Left lung (tissue), 10 donors: ENCODE results near the gene C8A. TPM values are rescaled to one million over a fixed set of nuclear protein-coding genes. Genes with fewer than 3 reads are reported as not detected.

Experiments used
- ATAC-seq: fragments of 200-7000 bp; cut with Tn5 transposase; one replicate; pipeline ENCODE4 v1.9.1; 2020; ENCODE audit warnings: moderate library complexity
- DNase-seq, 4 donors: peaks; one replicate each; pipeline ENCODE4 v3.0.0-alpha.2; 2013 to 2020
- H3K27ac ChIP-seq, 2 donors: fragments of 200-600 bp; sonication (generic) in 1 of 2; one replicate each; pipeline versions ENCODE4 v1.5.0 to v1.8.0; 2020 to 2021
- H3K27me3 ChIP-seq, 2 donors: fragments of 200-600 bp; sonication (generic) in 1 of 2; one replicate each; pipeline versions ENCODE4 v1.5.0 to v1.8.0; 2020 to 2021
- H3K36me3 ChIP-seq, 2 donors: fragments of 200-600 bp; sonication (generic) in 1 of 2; one replicate each; pipeline versions ENCODE4 v1.5.0 to v1.8.0; 2020 to 2021
- H3K4me1 ChIP-seq, 2 donors: fragments of 200-600 bp; one replicate each; pipeline ENCODE4 v1.8.0; 2021
- H3K4me3 ChIP-seq, 2 donors: fragments of 200-600 bp; sonication (generic) in 1 of 2; one replicate each; pipeline versions ENCODE4 v1.5.0 to v1.8.0; 2020 to 2021; ENCODE audit warnings: mild to moderate bottlenecking in 1 of 2
- H3K9me3 ChIP-seq, 2 donors: fragments of 200-600 bp; sonication (generic) in 1 of 2; one replicate each; pipeline versions ENCODE4 v1.5.0 to v1.8.0; 2020 to 2021
- intact Hi-C, 2 donors: fragments of 100-400 bp; cut with DNase I; formaldehyde crosslinking; loops; one replicate each; pipeline versions ENCODE4 v1.11.2 to v1.14.2; 2022
- polyA plus RNA-seq, 6 donors: library from polyadenylated mRNA; unstranded; fragments of 120-200 nt; gene quantifications; one replicate each; pipeline ENCODE4 v1.2.1, GENCODE V29; 2013; ENCODE audit not compliant: insufficient read length in 6 of 6
- total RNA-seq, 2 donors: library from RNA; stranded (reverse); fragmentation: NEBNext Ultra II Directional; extraction: Animal tissue kit (Norgen Biotek cat#: 25700); gene quantifications; one replicate each; pipeline ENCODE4 v1.2.1, GENCODE V29; 2021
- TF ChIP-seq, protein P1 (sequence below), 2 donors: fragments of 200-600 bp; sonication (generic) in 1 of 2; IDR thresholded peaks; one replicate each; pipeline versions ENCODE4 v1.5.0 to v1.8.0; 2021; ENCODE audit warnings: antibody characterized with exemption in 2 of 2
- donor health status: DM: no; HTN: yes; CAD: no.
- donor health status: DM: no; HTN: no; CAD: no.

C8A gene
- total and polyA plus RNA-seq, 8 donors: 0.09 TPM; not detected in 7

DNA sequence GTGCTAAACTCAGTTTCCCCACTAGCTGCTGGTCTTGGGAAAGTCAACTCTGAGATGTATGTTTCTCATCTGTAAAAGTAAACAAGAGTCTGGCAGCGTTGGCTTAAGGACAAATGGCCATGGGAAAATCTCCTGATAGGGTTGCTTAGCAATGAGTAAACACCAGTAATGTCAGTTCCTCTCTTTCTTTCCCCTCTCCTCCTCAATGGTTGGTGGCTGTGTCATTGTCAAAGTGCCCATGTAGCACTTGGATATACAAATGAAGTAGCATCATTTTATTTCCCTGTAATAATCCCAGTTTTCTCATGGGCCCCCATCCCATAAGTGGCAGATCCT, 33.2 kb upstream of the C8A start:
- Histone ChIP-seq H3K27me3 (no peaks in the 10 kb centered on the region), H3K36me3 (no peaks in the 10 kb centered on the region), H3K4me1 (peaks cover 0 to 6% of the 10 kb centered on the region in 2 donors), H3K27ac (no peak overlapping the region), H3K9me3 (no peaks in the 10 kb centered on the region), H3K4me3 (no peak overlapping the region)
- TF ChIP-seq, protein P1, sequence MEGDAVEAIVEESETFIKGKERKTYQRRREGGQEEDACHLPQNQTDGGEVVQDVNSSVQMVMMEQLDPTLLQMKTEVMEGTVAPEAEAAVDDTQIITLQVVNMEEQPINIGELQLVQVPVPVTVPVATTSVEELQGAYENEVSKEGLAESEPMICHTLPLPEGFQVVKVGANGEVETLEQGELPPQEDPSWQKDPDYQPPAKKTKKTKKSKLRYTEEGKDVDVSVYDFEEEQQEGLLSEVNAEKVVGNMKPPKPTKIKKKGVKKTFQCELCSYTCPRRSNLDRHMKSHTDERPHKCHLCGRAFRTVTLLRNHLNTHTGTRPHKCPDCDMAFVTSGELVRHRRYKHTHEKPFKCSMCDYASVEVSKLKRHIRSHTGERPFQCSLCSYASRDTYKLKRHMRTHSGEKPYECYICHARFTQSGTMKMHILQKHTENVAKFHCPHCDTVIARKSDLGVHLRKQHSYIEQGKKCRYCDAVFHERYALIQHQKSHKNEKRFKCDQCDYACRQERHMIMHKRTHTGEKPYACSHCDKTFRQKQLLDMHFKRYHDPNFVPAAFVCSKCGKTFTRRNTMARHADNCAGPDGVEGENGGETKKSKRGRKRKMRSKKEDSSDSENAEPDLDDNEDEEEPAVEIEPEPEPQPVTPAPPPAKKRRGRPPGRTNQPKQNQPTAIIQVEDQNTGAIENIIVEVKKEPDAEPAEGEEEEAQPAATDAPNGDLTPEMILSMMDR (IDR thresholded peaks at IDR 0.05): no peak
- ATAC-seq: peak; percentile 33
- intact Hi-C loops: no loop called here
- DNase-seq: peak in 2 of 4 donors; percentile 61 to 69

DNA sequence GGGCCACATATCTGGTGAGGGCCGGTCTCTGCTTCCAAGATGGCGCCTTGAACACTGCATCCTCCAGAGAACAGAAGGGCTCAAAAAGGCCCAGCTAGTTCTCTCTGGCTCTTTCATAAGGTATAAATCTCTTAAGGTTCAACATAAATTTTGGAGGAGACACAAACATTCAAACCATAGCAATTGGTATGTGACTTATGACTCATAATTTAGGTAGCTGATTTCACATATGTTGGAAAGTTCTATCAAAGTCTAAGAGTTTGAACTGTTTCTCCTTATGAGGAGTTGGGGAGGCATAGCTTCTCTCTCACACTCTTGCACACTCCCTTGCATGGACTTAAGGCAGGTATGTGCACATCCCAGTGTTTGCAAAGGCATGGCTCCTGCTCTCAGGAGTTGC, 30.3 kb upstream of the C8A start:
- ATAC-seq (no peak), DNase-seq (no peak)
- intact Hi-C loops: no loop called here
- Histone ChIP-seq H3K4me1 (peaks cover 0 to 6% of the 10 kb centered on the region in 2 donors), H3K36me3 (no peaks in the 10 kb centered on the region), H3K9me3 (no peaks in the 10 kb centered on the region), H3K4me3 (no peak overlapping the region), H3K27ac (no peak overlapping the region), H3K27me3 (peaks cover 0 to 4% of the 10 kb centered on the region in 2 donors)
- TF ChIP-seq, protein P1 (IDR thresholded peaks at IDR 0.05): no peak

DNA sequence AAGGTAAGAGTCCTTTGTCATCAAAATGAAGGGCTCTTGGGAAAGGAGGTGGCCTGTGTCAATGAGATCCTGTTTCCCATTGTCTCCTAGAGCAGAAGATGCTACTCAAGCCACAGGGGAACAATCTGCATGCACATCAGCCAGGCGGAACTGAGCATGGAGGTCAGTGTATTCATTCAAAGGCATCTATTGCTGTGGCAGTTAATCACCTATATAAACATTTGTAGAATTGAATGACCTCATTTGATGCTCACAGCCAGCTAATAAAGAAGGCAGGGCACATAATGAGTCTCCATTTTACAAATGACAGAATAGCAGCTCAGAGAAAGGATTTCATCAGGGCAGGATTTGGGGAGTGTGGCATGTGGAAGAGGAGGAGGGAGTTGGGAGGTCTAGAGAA, 29.7 kb upstream of the C8A start:
- Histone ChIP-seq H3K4me3 (no peak overlapping the region), H3K27me3 (peaks cover 0 to 4% of the 10 kb centered on the region in 2 donors), H3K36me3 (no peaks in the 10 kb centered on the region), H3K27ac (no peak overlapping the region), H3K4me1 (peaks cover 0 to 6% of the 10 kb centered on the region in 2 donors), H3K9me3 (no peaks in the 10 kb centered on the region)
- TF ChIP-seq, protein P1 (IDR thresholded peaks at IDR 0.05): no peak
- no peak for ATAC-seq
- intact Hi-C loops: no loop called here
- no peak for DNase-seq

DNA sequence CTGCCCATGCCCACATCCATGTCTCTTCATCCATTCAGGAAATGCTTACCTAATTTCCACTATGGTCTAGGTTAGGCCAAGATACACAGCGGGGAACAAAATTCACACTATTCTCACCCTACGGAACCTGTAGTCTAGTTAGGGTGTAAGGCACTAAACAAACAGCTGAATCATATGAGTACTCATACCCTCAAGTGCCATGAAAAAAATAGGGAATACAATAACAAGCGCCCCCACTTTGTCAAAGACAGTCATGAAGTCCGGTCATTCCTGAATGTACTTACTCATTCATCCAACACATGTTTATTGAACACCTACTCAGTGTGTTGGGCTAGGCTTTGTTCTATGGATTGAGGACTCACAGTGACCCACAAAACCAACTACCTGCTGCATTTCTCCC, 29.2 kb upstream of the C8A start:
- no peak overlapping the region for H3K27ac ChIP-seq
- ATAC-seq (no peak), DNase-seq (no peak)
- H3K27me3 ChIP-seq: peaks cover 0 to 4% of the 10 kb centered on the region in 2 donors
- intact Hi-C loops: no loop called here
- no peaks in the 10 kb centered on the region for H3K36me3 ChIP-seq
- H3K4me1 ChIP-seq: peaks cover 0 to 6% of the 10 kb centered on the region in 2 donors
- TF ChIP-seq, protein P1 (IDR thresholded peaks at IDR 0.05): no peak
- H3K9me3 ChIP-seq: no peaks in the 10 kb centered on the region
- H3K4me3 ChIP-seq: no peak overlapping the region

DNA sequence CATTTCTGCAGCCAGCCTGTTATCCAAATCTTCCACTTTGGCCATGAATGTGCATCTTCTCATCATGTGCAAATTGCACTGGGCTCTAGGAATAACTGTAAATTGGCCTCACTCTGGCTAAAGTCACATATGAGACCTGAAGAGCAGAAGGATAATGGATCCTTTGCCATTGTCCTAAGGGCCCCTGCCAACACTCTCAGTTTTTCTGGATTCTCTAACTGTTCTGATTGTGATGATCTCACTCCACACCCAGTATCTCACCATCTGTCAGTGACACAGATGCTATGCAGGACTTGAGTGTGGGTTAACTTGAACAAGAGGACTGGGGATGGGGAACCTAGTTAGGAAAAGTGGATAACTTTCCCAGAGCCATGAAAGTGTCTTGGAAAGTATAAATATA, 26.9 kb upstream of the C8A start:
- H3K4me1 ChIP-seq: peaks cover 0 to 3% of the 10 kb centered on the region in 2 donors
- intact Hi-C loops: no loop called here

More for the DNA sequence above, 26.9 kb upstream of the C8A start:
- Histone ChIP-seq H3K27me3 (peaks cover 4 to 8% of the 10 kb centered on the region in 2 donors), H3K9me3 (no peaks in the 10 kb centered on the region), H3K27ac (no peak overlapping the region), H3K4me3 (no peak overlapping the region), H3K36me3 (no peaks in the 10 kb centered on the region)
- TF ChIP-seq, protein P1 (IDR thresholded peaks at IDR 0.05): no peak
- no peak for DNase-seq
- no peak for ATAC-seq
